ENCODE results near the gene KLF8. TPM values are rescaled to one million over a fixed set of nuclear protein-coding genes. Genes with fewer than 3 reads are reported as not detected.

The KLF8 gene
- total and polyA plus RNA-seq, 12 donors, result 0.91 to 5.9 (median 2.4) TPM

DNA sequence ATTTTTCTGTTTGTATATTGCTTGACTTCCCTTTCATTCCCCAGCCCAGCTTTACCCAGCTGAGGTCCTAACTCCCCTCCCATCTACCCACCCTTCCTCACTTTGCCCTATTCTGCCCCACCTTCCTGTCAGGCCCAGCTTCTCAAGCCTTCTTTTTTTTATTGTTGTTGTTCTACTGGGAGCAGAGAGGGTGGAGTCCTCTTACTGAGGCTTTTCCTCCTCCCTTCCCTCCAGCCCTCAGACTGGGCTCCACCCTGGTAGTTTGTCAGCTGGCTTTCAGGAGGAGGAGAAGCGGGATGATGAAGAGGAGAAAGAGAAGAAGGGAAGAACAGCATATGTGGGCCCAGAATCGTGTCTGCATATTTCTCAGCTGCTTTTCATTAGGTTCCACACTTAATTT is 3.2 kb upstream of the KLF8 start:
- 18 to 38% methylated on average over 2 of the region's 2 CpGs for WGBS, 2 donors
- TF ChIP-seq, protein P1, sequence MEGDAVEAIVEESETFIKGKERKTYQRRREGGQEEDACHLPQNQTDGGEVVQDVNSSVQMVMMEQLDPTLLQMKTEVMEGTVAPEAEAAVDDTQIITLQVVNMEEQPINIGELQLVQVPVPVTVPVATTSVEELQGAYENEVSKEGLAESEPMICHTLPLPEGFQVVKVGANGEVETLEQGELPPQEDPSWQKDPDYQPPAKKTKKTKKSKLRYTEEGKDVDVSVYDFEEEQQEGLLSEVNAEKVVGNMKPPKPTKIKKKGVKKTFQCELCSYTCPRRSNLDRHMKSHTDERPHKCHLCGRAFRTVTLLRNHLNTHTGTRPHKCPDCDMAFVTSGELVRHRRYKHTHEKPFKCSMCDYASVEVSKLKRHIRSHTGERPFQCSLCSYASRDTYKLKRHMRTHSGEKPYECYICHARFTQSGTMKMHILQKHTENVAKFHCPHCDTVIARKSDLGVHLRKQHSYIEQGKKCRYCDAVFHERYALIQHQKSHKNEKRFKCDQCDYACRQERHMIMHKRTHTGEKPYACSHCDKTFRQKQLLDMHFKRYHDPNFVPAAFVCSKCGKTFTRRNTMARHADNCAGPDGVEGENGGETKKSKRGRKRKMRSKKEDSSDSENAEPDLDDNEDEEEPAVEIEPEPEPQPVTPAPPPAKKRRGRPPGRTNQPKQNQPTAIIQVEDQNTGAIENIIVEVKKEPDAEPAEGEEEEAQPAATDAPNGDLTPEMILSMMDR (IDR thresholded peaks at IDR 0.05), result no peak
- Histone ChIP-seq H3K4me1 (peaks cover 0 to 35% (median 0%) of the 10 kb centered on the region in 9 donors), H3K4me3 (no peak overlapping the region), H3K27ac (peak overlapping the region in 4 of 10 donors; percentile 14 to 53 (median 33)), H3K36me3 (no peaks in the 10 kb centered on the region), H3K27me3 (peaks cover 0 to 50% (median 0%) of the 10 kb centered on the region in 7 donors), H3K9me3 (no peaks in the 10 kb centered on the region)
- DNase-seq (peak in 1 of 2 donors; percentile 4), ATAC-seq (peak in 5 of 8 donors; percentile 20 to 46 (median 29))
- intact Hi-C loops (cut with DNase I), result no loop called here

DNA sequence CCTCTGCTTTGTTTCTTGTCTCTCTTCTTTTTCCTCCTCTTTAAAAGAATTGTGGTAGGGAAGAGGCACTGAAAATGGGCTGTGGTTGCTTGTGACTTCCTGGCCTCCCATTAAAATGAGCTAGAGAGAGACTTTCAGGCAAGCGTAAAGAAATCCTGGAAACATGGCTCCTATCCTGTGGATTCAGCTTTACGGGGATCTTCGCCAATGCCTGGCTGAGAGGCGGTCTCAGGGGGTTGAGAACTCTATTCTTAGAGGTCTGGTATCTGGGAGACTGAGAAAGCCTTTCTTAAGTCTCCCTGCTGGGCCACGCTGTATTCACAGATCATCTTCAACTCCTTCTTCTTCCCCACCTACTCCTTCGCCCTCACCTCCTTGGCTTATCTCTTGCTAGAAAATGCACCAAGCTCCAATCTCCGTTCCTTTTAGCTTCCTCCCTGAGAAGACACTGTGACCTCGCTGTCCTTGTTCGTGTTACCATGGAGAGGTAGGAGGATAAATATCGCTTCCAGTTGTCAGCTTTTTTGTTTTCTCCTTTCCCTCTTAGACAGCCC is 542 bp upstream of the KLF8 start:
- Histone ChIP-seq H3K4me3 (peak overlapping the region in 9 of 10 donors; percentile 42 to 63 (median 58)), H3K36me3 (no peaks in the 10 kb centered on the region), H3K27ac (peak overlapping the region in 8 of 10 donors; percentile 10 to 76 (median 44)), H3K27me3 (peaks cover 0 to 47% (median 0%) of the 10 kb centered on the region in 7 donors), H3K9me3 (no peaks in the 10 kb centered on the region), H3K4me1 (peaks cover 0 to 43% (median 0%) of the 10 kb centered on the region in 9 donors)
- DNase-seq, result peak in 1 of 2 donors; percentile 8
- ATAC-seq, result no peak
- 27 to 30% methylated on average over 10 of the region's 10 CpGs for WGBS, 2 donors
- intact Hi-C loops (cut with DNase I), result no loop called here
- TF ChIP-seq, protein P1 (IDR thresholded peaks at IDR 0.05), result no peak

DNA sequence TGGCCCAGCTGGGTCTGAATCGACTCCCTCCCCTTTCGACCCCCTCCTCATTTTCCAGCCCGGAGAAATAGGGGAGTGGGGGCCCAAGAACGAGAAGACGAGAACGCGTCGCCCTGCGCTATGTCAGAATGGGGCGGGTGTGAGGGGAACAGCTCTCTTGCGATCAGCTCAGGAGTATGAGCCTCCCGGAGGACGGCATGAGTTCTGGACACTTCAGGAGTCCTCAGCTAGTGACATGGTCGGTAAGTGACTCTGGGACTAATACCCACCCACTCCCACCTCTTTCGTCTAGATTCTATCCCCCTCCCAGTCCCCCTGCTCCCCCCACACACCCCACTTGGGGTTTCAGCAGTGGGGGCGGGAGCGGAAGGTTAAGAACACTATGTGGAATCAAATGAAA is 944 bp downstream of the KLF8 start:
- Histone ChIP-seq H3K27me3 (peaks cover 0 to 47% (median 0%) of the 10 kb centered on the region in 7 donors), H3K4me3 (peak overlapping the region; percentile 32 to 63 (median 56)), H3K4me1 (peaks cover 0 to 33% (median 0%) of the 10 kb centered on the region in 9 donors), H3K27ac (peak overlapping the region; percentile 29 to 76 (median 64)), H3K36me3 (no peaks in the 10 kb centered on the region), H3K9me3 (no peaks in the 10 kb centered on the region)
- WGBS, 2 donors, result 5 to 11% methylated on average over 16 to 17 of the region's 17 CpGs
- TF ChIP-seq, protein P1 (IDR thresholded peaks at IDR 0.05), result no peak
- intact Hi-C loops (cut with DNase I), result no loop called here
- no peak for DNase-seq
- peak; percentile 32 to 74 (median 72) for ATAC-seq

DNA sequence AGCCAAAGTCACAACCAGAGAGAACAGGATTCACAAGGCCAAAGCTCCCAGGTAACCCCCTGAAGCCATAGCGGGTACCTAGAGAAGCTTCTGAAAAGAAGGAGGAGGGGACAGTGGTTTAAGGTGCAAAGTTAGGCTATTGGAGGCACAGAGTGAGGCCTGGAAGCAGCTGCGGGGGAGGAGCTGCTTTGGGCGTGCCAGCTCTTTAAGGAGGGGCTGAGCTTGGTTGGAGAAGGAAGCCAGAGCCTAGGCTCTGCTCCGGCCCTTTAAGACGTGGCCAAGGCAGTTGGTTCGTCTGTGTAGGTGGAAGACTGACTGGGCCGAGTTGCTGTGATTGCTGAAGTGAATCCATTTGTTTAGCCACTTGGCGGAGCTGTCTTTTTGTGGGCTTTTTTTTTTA is 1.5 kb downstream of the KLF8 start:
- Histone ChIP-seq H3K9me3 (no peaks in the 10 kb centered on the region), H3K27ac (peak overlapping the region in 9 of 10 donors; percentile 46 to 76 (median 66)), H3K4me3 (peak overlapping the region; percentile 32 to 63 (median 56)), H3K4me1 (peaks cover 0 to 27% (median 0%) of the 10 kb centered on the region in 9 donors), H3K36me3 (no peaks in the 10 kb centered on the region), H3K27me3 (peaks cover 0 to 47% (median 0%) of the 10 kb centered on the region in 7 donors)
- DNase-seq (peak; percentile 41 to 43), ATAC-seq (peak; percentile 71 to 93 (median 85))
- TF ChIP-seq, protein P1 (IDR thresholded peaks at IDR 0.05), result peak in 4 of 9 donors; percentile 12 to 32 (median 23)
- WGBS, 2 donors, result 21 to 32% methylated on average over 8 of the region's 8 CpGs
- intact Hi-C loops (cut with DNase I), result no loop called here
